C4-2B (cell line): ENCODE data around the gene C2CD4C.
"Not testable (repeated sequence)": the region's sequence is repeated elsewhere in the genome, so short reads cannot be mapped to it uniquely, and the experiment has no call there.

Experiments used
- H3K27ac ChIP-seq: fragments of 450-650 bp; 2 replicates; pipeline ENCODE4 v1.5.1; 2017
- CTCF ChIP-seq: fragments of 450-650 bp; conservative IDR thresholded peaks from 2 replicates; pipeline ENCODE4 v1.5.1; 2017; ENCODE audit warnings: mild to moderate bottlenecking
- ZFX ChIP-seq: fragments of 450-650 bp; IDR thresholded peaks from 2 replicates; pipeline ENCODE4 v1.6.1; 2017

The C2CD4C gene

DNA sequence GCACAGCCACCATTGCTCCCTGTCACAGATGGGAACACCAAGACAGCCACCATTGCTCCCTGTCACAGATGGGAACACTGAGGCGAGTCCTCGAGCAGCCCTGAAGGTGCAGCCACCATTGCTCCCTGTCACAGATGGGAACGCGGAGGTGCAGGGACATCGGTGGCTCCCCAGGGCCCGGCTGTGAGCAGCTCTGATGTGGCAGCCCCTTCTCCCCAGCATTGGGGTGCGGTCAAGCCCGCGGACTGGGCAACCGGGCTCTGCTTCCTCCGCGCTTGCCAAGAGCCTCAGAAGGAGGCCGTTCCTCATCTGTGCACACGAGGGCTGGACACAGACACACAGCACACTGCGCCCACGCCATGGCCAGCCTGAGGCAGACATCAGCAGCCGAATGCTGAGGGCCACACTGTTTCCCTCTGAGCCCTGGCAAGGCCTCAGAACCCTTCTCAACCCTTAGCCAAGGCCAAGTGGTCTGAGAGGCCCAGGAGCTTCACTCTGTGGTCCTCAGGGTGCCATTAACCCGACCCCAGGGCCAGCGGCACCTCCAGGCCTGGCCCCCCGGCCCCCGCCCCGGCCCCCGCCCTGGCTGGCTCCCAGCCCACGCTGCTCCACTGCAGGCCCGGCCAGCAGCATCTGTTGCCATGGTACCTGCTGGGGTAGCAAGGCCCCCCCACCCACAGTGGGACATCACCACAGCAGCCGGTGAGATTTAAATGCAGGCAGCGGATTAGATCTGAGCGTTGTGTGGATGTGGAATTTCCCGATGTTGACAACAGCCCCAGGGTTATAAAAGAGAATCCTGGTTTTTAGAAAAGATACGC lies 18.4 kb downstream of the C2CD4C start:
- TF ChIP-seq CTCF (no peak), ZFX (no peak)

GRCh38 chr19:389935-390289 lies 19.0 kb downstream of the C2CD4C start:
- TF ChIP-seq ZFX (no peak), CTCF (no peak)
- no peak overlapping the region for H3K27ac ChIP-seq

More for the DNA sequence above, 18.4 kb downstream of the C2CD4C start:
- H3K27ac ChIP-seq = no peak overlapping the region

- TF ChIP-seq ZFX = no peak
- TF ChIP-seq CTCF = no peak
- no peak overlapping the region for H3K27ac ChIP-seq
Measured at GRCh38 chr19:389255-389934, 19.6 kb downstream of the C2CD4C start.

- no peak overlapping the region for H3K27ac ChIP-seq
- TF ChIP-seq CTCF (no peak), ZFX (no peak)
Measured at GRCh38 chr19:388691-389090, 20.3 kb downstream of the C2CD4C start.

DNA sequence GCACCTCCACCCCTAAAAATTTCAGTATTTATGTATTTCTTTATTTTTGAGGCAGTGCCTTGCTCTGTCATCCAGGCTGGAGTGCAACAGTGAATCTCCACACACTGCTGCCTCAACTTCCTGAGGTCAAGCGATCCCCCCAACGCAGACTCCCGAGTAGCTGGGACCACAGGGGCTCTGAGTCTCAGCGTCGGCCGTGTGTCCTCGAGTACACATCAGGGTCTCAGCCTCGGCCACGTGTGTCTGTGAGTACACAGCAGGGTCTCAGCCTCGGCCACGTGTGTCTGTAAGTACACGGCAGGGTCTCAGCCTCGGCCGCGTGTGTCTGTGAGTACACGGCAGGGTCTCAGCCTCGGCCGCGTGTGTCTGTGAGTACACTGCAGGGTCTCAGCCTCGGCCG lies 21.2 kb downstream of the C2CD4C start:
- no peak overlapping the region for H3K27ac ChIP-seq
- TF ChIP-seq CTCF = no peak
- no peak for TF ChIP-seq ZFX

GRCh38 chr19:386632-387301 lies 22.2 kb downstream of the C2CD4C start:
- not testable (repeated sequence) for H3K27ac ChIP-seq

DNA sequence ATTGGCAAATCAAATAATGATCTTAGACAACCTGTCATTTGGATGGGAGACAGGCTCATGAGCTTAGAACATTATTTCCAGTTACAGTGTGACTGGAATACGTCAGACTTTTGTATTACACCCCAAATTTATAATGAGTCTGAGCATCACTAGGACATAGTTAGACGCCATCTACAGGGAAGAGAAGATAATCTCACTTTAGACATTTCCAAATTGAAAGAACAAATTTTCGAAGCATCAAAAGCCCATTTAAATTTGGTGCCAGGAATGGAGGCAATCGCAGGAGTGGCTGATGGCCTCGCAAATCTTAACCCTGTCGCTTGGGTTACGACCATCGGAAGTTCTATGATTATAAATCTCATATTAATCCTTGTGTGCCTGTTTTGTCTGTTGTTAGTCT lies 22.8 kb downstream of the C2CD4C start:
- H3K27ac ChIP-seq = not testable (repeated sequence)

- TF ChIP-seq CTCF (no peak), ZFX (no peak)
- H3K27ac ChIP-seq = no peak overlapping the region
Measured at GRCh38 chr19:384799-385169, 24.2 kb downstream of the C2CD4C start.
